T-helper 1 cell treated with Interleukin-12 subunit alpha and Interleukin-12 subunit beta and Interleukin-4 antibody, amounts not matched to agents 30 ng/mL and 1 ng/mL, for 36 hours (primary cell): ENCODE measurements around the gene C16orf82. TPM values are rescaled to one million over a fixed set of nuclear protein-coding genes. Genes with fewer than 3 reads are reported as not detected.

Experiments used
- total RNA-seq: library from RNA; stranded (reverse); gene quantifications from 2 replicates; pipeline ENCODE4 v1.2.3, GENCODE V29; 2022

Gene C16orf82
- total RNA-seq, 1 donor from 2014 or later: not detected

Other genes starting within 250 kb of the C16orf82 start
- 17.2 and 18.9 TPM in 2 replicates for gene KDM8, start 136.6 kb downstream of the C16orf82 start, total RNA-seq
- 87.5 and 93.9 TPM in 2 replicates for gene NSMCE1, start 201.8 kb downstream of the C16orf82 start, total RNA-seq
- 472 and 474 TPM in 2 replicates for gene IL4R, start 247.0 kb downstream of the C16orf82 start, total RNA-seq